Measurements from ENCODE around the gene ATG14. TPM values are rescaled to one million over a fixed set of nuclear protein-coding genes. Genes with fewer than 3 reads are reported as not detected.

ATG14 gene
- total and polyA plus RNA-seq, 4 experiments from 2014 or later: 2.5 to 18.4 (median 13.3) TPM

DNA sequence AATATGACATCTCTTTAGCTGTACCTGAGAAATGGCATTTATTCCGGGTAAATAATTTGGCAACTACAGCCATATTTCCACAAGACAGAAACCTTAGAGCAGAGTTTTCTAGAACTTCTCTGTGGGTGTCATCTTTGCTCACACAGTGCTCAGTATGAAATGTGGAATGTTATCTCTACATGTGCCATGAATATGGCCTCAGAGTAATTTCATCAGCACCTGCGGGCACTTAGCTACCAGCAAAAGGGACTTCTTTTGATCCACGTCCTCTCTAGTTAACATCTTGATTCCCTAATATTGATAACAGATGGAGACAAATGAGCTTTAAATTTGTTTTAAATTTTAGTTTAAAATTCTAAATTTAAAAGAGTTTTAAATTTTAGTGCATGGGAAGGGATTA lies 2.9 kb upstream of the ATG14 start:
- Mint-ChIP-seq H3K36me3 (peaks cover 0 to 3% of the 10 kb centered on the region in 2 donors), H3K9me3 (no peaks in the 10 kb centered on the region), H3K27ac (no peak overlapping the region), H3K27me3 (peaks cover 0 to 2% of the 10 kb centered on the region in 2 donors), H3K4me1 (peaks cover 14 to 27% (median 23%) of the 10 kb centered on the region in 4 donors), H3K4me3 (no peak overlapping the region)
- H3K36me3 ChIP-seq (ENCODE audit: insufficient read depth, low read length): no peaks in the 10 kb centered on the region
- no peaks in the 10 kb centered on the region for H3K9me3 ChIP-seq (ENCODE audit: control insufficient read depth in 1 of 2, low read length in 2 of 2)
- no peaks in the 10 kb centered on the region for H3K27me3 ChIP-seq (ENCODE audit: insufficient read depth, low read length)
- H3K4me3 ChIP-seq (ENCODE audit: low read length in 2 of 2): no peak overlapping the region
- CTCF ChIA-PET (ENCODE audit: partially characterized antibody): interaction anchor here (0.8 to 2.1 kb wide), 7 partner anchors 10 to 1060 kb away, joined by 3 to 7 read pairs (median 3); no protein-coding TSS in a partner anchor
- no peak for DNase-seq
- intact Hi-C loops (cut with micrococcal nuclease): loop anchor here (5.0 kb wide), 2 partner anchors 42 to 142 kb away; partner anchors contain the start of gene FBXO34
- peaks cover 22% of the 10 kb centered on the region for H3K4me1 ChIP-seq (ENCODE audit: insufficient read depth, low read length)
- no peak overlapping the region for H3K27ac ChIP-seq (ENCODE audit: low read depth, low read length)
- POLR2A ChIA-PET (ENCODE audit: partially characterized antibody): no interaction called here

DNA sequence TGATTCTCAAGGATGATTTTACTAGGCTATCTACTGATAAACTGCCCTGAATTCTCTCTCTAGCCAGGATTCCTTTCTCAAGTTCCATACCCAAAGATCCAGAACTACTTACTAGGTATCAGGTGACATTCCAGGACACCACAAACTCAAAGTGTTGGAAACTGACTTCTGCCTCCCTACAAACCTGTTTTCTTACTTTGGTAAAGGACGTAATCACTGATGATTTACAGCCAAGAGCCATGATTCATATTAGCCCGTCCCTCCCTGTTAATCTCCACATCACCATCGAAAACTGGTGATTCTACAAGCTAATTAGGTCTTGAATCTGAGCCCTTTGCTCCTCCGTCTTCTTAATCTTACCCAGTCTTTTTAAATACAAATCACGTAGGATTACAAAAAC lies 1.0 kb upstream of the ATG14 start:
- peak overlapping the region in 2 of 7 donors; percentile 38 to 92 for H3K27ac Mint-ChIP-seq
- ChIA-PET CTCF (ENCODE audit: partially characterized antibody) (interaction anchor here (1.4 kb wide), 1 partner anchor 16 kb away, joined by 6 read pairs; no protein-coding TSS in a partner anchor), POLR2A (ENCODE audit: partially characterized antibody) (interaction anchor here (1.0 kb wide), 1 partner anchor 166 kb away, joined by 3 read pairs; no protein-coding TSS in a partner anchor)
- peaks cover 23 to 41% (median 34%) of the 10 kb centered on the region in 4 donors for H3K4me1 Mint-ChIP-seq
- peaks cover 24% of the 10 kb centered on the region for H3K4me1 ChIP-seq (ENCODE audit: insufficient read depth, low read length)
- H3K27ac ChIP-seq (ENCODE audit: low read depth, low read length): no peak overlapping the region
- peaks cover 0 to 2% of the 10 kb centered on the region in 2 donors for H3K27me3 Mint-ChIP-seq
- no peaks in the 10 kb centered on the region for H3K9me3 ChIP-seq (ENCODE audit: control insufficient read depth in 1 of 2, low read length in 2 of 2)
- H3K4me3 ChIP-seq (ENCODE audit: low read length in 2 of 2): no peak overlapping the region
- intact Hi-C loops (cut with micrococcal nuclease): loop anchor here (5.0 kb wide), 2 partner anchors 40 to 140 kb away; partner anchors contain the start of gene FBXO34
- H3K9me3 Mint-ChIP-seq: no peaks in the 10 kb centered on the region
- no peak for DNase-seq
- H3K4me3 Mint-ChIP-seq: peak overlapping the region in 7 of 8 donors; percentile 50 to 94 (median 90)
- no peaks in the 10 kb centered on the region for H3K27me3 ChIP-seq (ENCODE audit: insufficient read depth, low read length)
- H3K36me3 ChIP-seq (ENCODE audit: insufficient read depth, low read length): no peaks in the 10 kb centered on the region
- peaks cover 0 to 5% of the 10 kb centered on the region in 2 donors for H3K36me3 Mint-ChIP-seq

DNA sequence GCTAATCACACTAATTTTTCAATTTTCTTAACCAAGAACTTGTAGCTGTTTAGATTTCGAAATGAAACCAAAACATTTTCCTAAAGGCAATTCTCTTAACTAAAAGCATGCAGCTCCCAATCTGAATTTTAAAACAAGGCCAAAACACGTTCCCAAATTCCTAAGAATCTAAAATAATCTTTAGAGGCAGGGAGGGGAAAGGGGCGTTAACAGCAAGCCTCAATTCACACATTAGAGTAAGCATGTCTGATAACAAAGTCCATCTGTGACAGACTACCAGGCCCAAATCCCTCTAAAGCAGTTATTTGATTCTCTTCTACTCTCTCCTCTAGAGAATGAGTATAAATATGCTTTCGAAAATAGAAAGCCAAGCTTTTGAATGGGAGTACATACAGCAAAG lies 754 bp downstream of the ATG14 start:
- H3K27me3 ChIP-seq (ENCODE audit: insufficient read depth, low read length): no peaks in the 10 kb centered on the region
- Mint-ChIP-seq H3K4me1 (peaks cover 27 to 57% (median 44%) of the 10 kb centered on the region in 4 donors), H3K4me3 (peak overlapping the region; percentile 88 to 94 (median 92)), H3K27me3 (peaks cover 0 to 2% of the 10 kb centered on the region in 2 donors), H3K27ac (peak overlapping the region; percentile 16 to 96 (median 90)), H3K36me3 (peaks cover 0 to 8% of the 10 kb centered on the region in 2 donors), H3K9me3 (no peaks in the 10 kb centered on the region)
- DNase-seq: no peak
- intact Hi-C loops (cut with micrococcal nuclease): loop anchor here (2.0 to 5.0 kb wide), 3 partner anchors 20 to 139 kb away; partner anchors contain the start of gene FBXO34
- ChIA-PET POLR2A (ENCODE audit: partially characterized antibody) (interaction anchor here (0.6 to 1.8 kb wide), 5 partner anchors 20 to 360 kb away, joined by 3 to 8 read pairs (median 3); partner anchors contain the start of genes FBXO34 and MAPK1IP1L), CTCF (ENCODE audit: partially characterized antibody) (interaction anchor here (0.7 to 1.7 kb wide), 7 partner anchors 20 to 165 kb away, joined by 3 to 6 read pairs (median 4); no protein-coding TSS in a partner anchor)
- H3K4me3 ChIP-seq (ENCODE audit: low read length in 2 of 2): peak overlapping the region; percentile 90 to 93
- no peaks in the 10 kb centered on the region for H3K9me3 ChIP-seq (ENCODE audit: control insufficient read depth in 1 of 2, low read length in 2 of 2)
- peaks cover 24% of the 10 kb centered on the region for H3K4me1 ChIP-seq (ENCODE audit: insufficient read depth, low read length)
- peak overlapping the region; percentile 78 for H3K27ac ChIP-seq (ENCODE audit: low read depth, low read length)
- no peaks in the 10 kb centered on the region for H3K36me3 ChIP-seq (ENCODE audit: insufficient read depth, low read length)

DNA sequence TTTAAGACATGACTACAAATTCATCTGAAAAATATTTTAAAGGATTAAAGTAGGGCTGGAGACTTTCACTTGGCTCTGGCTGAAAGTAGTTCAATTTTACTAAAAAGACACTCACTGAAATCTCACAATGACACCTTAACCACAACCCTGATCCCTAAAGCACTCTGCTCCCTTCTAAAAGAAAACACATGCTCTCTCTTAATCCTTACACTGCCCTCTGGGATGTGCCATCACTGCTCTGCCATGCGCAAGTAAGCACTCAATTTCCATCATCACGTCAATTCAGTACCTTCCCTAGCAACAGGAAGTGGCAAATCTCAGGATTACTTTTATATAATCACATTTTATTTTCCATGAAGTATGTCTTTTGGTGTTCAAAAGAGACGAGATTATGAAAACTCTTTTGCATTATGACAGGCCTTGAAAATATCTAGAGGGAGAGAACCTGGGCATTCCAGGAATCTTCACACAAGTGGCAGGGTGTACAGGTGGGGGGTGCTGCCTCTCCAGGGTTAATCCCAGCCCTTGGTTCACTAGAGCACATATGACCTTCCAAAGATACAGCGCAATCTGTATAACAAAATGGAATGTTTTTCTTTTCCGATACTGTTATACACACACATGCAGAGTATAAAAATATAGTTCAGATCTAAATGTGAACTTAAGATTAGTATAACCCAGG lies 7.3 kb downstream of the ATG14 start:
- POLR2A ChIA-PET (ENCODE audit: partially characterized antibody): no interaction called here
- H3K36me3 Mint-ChIP-seq: peaks cover 0 to 10% of the 10 kb centered on the region in 2 donors
- no peak for DNase-seq
- peaks cover 13% of the 10 kb centered on the region for H3K4me1 ChIP-seq (ENCODE audit: insufficient read depth, low read length)
- H3K36me3 ChIP-seq (ENCODE audit: insufficient read depth, low read length): no peaks in the 10 kb centered on the region
- H3K27me3 Mint-ChIP-seq: no peaks in the 10 kb centered on the region
- H3K9me3 Mint-ChIP-seq: no peaks in the 10 kb centered on the region
- H3K4me3 Mint-ChIP-seq: no peak overlapping the region
- intact Hi-C loops (cut with micrococcal nuclease): no loop called here
- peak overlapping the region in 1 of 7 donors; percentile 11 for H3K27ac Mint-ChIP-seq
- H3K27ac ChIP-seq (ENCODE audit: low read depth, low read length): no peak overlapping the region
- no peak overlapping the region for H3K4me3 ChIP-seq (ENCODE audit: low read length in 2 of 2)
- peaks cover 33 to 61% (median 39%) of the 10 kb centered on the region in 4 donors for H3K4me1 Mint-ChIP-seq
- H3K27me3 ChIP-seq (ENCODE audit: insufficient read depth, low read length): no peaks in the 10 kb centered on the region
- no peaks in the 10 kb centered on the region for H3K9me3 ChIP-seq (ENCODE audit: control insufficient read depth in 1 of 2, low read length in 2 of 2)
- CTCF ChIA-PET (ENCODE audit: partially characterized antibody): interaction anchor here (1.2 kb wide), 1 partner anchor 50 kb away, joined by 3 read pairs; no protein-coding TSS in a partner anchor

DNA sequence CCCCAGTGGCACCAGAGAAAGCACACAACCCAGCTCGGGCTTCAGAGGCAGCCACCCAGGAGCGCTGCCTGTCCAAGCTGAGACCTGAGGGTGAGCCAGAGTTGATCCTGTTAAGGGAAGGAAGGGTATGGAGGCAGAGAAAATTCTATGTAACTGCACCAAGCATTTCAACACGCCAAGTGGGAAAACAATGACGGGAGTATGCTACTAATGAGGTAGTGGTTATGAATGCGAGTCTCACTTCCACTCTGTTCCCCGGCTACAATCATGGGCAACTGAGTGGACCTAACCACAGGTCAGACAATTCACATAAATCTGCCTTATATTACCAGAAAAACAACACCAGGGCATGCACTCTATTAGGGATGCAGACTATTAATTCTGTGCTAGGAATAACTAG lies 9.9 kb downstream of the ATG14 start:
- H3K36me3 Mint-ChIP-seq: peaks cover 3 to 10% of the 10 kb centered on the region in 2 donors
- Histone ChIP-seq H3K4me1 (ENCODE audit: insufficient read depth, low read length) (peaks cover 14% of the 10 kb centered on the region), H3K27me3 (ENCODE audit: insufficient read depth, low read length) (no peaks in the 10 kb centered on the region), H3K9me3 (ENCODE audit: control insufficient read depth in 1 of 2, low read length in 2 of 2) (no peaks in the 10 kb centered on the region), H3K36me3 (ENCODE audit: insufficient read depth, low read length) (no peaks in the 10 kb centered on the region), H3K4me3 (ENCODE audit: low read length in 2 of 2) (no peak overlapping the region), H3K27ac (ENCODE audit: low read depth, low read length) (no peak overlapping the region)
- intact Hi-C loops (cut with micrococcal nuclease): no loop called here
- no peaks in the 10 kb centered on the region for H3K27me3 Mint-ChIP-seq
- ChIA-PET POLR2A (ENCODE audit: partially characterized antibody) (no interaction called here), CTCF (ENCODE audit: partially characterized antibody) (no interaction called here)
- H3K27ac Mint-ChIP-seq: peak overlapping the region in 1 of 7 donors; percentile 17
- no peak for DNase-seq
- H3K4me1 Mint-ChIP-seq: peaks cover 26 to 41% (median 27%) of the 10 kb centered on the region in 4 donors
- H3K4me3 Mint-ChIP-seq: no peak overlapping the region
- no peaks in the 10 kb centered on the region for H3K9me3 Mint-ChIP-seq

DNA sequence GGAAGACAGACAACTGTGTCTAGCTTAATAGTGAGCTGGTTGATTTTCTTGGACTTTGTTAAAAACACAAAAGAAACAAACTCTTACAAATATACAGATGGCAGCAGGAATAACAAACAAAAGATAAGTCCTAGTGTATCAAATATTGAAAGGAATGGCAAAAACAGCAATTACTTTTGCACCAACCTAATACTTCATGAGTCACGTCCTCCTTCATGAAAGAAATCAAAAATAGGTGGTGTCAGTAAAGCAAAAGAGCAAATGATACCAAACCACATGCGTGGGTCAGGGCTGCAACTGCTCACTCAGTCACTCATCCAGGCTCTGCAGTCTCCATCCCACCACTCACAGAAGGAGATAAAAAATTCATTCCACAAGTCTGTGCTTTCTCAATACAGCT lies 11.8 kb downstream of the ATG14 start:
- ChIA-PET CTCF (ENCODE audit: partially characterized antibody) (no interaction called here), POLR2A (ENCODE audit: partially characterized antibody) (no interaction called here)
- H3K4me3 Mint-ChIP-seq: no peak overlapping the region
- Histone ChIP-seq H3K27ac (ENCODE audit: low read depth, low read length) (no peak overlapping the region), H3K9me3 (ENCODE audit: control insufficient read depth in 1 of 2, low read length in 2 of 2) (no peaks in the 10 kb centered on the region), H3K4me3 (ENCODE audit: low read length in 2 of 2) (no peak overlapping the region), H3K27me3 (ENCODE audit: insufficient read depth, low read length) (no peaks in the 10 kb centered on the region), H3K36me3 (ENCODE audit: insufficient read depth, low read length) (peaks cover 13% of the 10 kb centered on the region), H3K4me1 (ENCODE audit: insufficient read depth, low read length) (peaks cover 14% of the 10 kb centered on the region)
- intact Hi-C loops (cut with micrococcal nuclease): no loop called here
- no peaks in the 10 kb centered on the region for H3K9me3 Mint-ChIP-seq
- no peaks in the 10 kb centered on the region for H3K27me3 Mint-ChIP-seq
- peaks cover 18 to 30% (median 24%) of the 10 kb centered on the region in 4 donors for H3K4me1 Mint-ChIP-seq
- peaks cover 17 to 20% of the 10 kb centered on the region in 2 donors for H3K36me3 Mint-ChIP-seq
- H3K27ac Mint-ChIP-seq: peak overlapping the region in 1 of 7 donors; percentile 32
- no peak for DNase-seq

DNA sequence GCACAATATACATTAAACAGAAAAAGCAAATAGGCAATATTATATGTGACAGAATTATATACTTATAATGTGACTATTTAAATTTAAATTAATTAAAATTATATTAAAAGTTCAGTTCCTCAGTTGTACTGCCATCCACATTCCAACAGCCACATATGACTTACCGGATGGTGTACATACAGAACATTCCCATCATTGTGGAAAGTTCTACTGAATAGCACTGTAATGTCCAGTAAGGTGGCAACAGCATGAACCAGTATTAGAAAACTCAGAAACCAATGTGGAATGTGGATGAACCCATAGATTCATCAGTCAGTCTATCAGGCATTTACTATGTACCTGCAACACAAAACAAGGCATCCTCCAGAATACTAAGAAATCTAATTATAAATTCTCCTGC lies 12.4 kb downstream of the ATG14 start:
- Mint-ChIP-seq H3K27me3 (no peaks in the 10 kb centered on the region), H3K9me3 (no peaks in the 10 kb centered on the region), H3K4me1 (peaks cover 12 to 24% (median 19%) of the 10 kb centered on the region in 4 donors), H3K4me3 (no peak overlapping the region), H3K36me3 (peaks cover 23 to 27% of the 10 kb centered on the region in 2 donors), H3K27ac (peak overlapping the region in 1 of 7 donors; percentile 32)
- no peaks in the 10 kb centered on the region for H3K9me3 ChIP-seq (ENCODE audit: control insufficient read depth in 1 of 2, low read length in 2 of 2)
- peaks cover 18% of the 10 kb centered on the region for H3K36me3 ChIP-seq (ENCODE audit: insufficient read depth, low read length)
- H3K4me3 ChIP-seq (ENCODE audit: low read length in 2 of 2): no peak overlapping the region
- H3K27me3 ChIP-seq (ENCODE audit: insufficient read depth, low read length): no peaks in the 10 kb centered on the region
- H3K27ac ChIP-seq (ENCODE audit: low read depth, low read length): no peak overlapping the region
- peaks cover 10% of the 10 kb centered on the region for H3K4me1 ChIP-seq (ENCODE audit: insufficient read depth, low read length)
- intact Hi-C loops (cut with micrococcal nuclease): no loop called here
- POLR2A ChIA-PET (ENCODE audit: partially characterized antibody): no interaction called here
- CTCF ChIA-PET (ENCODE audit: partially characterized antibody): no interaction called here
- no peak for DNase-seq
